HG03097 (cell line): ENCODE data around the gene CHIT1.

Source experiments
- ATAC-seq: cut with Tn5 transposase; IDR thresholded peaks from one replicate; pipeline ENCODE4 v1.9.1; 2021; ENCODE audit not compliant: unreplicated experiment, low FRiP score

The CHIT1 gene

DNA sequence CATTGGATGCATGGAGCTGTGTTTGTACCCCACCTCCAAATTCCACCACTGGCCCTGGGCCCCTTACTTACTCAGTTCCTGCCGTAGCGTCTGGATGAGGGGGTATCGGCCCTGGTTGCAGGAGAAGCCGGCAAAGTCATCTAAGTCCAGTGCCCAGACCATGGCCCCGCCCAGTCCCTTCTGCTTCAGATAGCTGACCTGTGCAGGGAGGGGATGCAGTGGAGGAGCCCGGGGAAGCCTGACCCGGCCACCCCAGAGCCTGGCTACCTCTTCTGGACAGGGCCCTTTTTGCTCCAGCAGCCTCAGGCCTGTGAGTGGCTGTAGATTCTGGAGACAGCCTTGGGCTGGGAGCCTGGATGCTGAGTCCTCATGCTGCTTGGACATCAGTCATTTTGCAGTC lies 11.8 kb downstream of the CHIT1 start:
- ATAC-seq: no peak

DNA sequence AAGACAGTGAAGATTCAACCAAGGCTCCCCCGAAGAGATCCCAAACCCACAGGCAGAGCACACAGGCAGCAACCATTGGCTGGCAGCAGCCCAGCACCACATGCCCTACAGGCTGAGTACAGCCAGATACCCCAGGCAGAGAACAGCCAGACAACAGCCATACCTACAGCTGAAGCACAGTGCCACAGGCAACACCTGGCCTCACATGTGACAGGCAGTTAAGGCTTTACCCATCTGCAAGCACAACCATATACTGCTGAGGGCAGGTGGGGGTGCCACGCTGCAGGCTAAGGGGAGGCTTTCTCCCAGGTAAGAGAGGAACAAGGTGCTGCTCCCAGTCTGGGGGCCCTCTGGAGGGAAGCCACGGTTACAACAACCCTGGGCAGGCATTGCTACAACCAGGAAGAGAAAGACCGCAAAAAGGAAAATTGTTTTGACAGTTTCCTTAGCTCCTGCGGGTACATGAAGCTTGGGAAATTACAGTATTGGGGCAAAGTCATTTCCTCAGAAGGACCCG lies 12.3 kb downstream of the CHIT1 start:
- no peak for ATAC-seq

DNA sequence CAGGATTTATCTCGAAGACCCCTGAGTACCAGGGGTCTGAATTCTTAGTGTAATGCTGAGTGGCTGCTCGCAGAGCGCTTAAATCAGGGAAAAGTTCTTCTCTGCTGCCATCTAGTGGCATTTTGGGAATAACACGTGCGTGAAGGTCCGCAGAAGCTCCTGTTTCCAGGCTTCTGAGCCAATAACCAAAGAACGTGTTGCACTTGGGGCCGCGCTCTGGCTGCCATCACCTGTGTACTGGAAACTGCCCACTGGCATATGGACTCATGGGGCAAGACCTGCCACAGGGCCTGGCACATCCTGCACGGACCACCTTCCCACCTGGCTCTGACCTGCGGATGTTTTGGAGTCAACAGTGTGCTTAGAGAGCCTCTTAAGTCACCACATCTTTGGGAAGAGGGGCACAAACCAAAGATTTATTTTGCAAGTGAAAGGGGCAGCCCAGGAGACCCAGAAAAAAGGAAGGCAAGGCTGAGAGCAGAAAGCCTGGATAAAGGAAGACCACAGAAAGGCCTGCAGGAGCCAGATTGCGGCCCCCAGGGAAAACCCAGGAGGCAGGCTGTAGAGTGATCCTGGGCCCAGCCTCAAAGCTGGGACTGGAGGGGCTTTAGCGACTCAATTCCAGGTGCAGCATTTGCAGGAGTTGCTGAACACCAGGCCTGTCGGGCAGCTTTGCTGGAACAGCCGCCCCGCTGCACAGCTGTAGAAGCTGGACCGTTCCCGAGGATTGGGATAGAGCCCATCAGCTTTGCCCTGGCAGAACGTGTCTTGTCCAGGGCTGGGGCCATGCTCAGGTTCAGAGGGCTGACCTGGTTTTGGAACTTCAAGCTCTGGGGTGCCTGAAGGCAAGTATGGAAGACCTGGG lies 13.0 kb downstream of the CHIT1 start:
- no peak for ATAC-seq

DNA sequence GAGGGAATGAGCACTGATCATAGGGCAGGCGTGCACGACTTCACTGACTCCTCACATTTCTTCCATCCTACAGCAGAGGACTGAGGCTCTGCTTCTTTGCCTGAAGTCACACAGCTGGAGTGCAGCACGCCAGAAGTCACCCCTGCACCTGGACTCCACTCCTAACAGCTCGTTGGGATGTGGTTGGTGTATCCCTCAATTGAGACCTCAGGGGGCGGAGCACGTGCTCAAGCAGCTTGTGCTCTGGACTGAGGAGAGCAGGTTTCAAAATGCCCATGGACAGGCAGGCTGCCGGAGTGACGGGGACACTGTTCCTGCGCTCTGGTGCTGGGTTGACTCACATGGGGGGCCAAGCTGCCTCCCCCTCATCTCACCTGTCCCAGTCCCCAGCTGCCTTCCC lies 13.9 kb downstream of the CHIT1 start:
- no peak for ATAC-seq

DNA sequence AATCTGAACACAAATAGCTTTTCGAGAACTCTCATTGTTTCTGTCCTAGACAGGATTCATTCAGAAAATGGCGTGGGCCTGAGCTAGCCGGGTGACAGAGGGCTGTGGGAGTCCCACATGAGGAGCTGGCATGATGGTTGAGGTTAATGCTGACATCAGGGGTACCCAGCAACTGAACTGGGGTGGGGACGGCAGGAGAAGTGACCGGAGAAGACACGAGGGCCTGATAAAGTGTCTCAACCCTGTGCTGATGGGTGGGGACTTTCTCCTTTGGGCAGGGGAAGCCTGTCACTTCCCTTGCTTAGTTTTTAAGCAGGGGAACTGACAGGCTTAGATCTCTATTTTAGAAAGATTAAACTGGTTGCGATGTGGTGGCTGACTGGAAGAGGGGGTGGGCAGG lies 14.6 kb downstream of the CHIT1 start:
- no peak for ATAC-seq

DNA sequence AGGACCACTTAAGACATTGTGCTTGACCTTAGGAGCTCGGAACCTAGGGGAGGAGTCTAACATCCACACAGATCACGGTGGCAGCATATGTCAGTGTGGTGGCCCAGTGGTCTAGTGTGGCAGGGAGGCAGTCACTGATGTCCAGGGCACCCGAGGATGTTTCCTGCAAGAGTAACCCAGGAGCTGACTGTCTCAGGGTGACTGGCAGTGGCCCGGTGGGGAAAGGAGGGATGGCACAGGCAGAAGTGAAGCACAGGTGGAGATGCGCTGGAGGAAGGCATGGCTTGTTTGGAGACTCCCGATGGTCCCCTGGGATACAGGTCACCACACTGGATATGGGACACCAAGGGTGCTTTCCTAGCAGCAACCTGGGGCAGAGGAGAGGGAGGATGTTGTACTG lies 16.3 kb downstream of the CHIT1 start:
- no peak for ATAC-seq

DNA sequence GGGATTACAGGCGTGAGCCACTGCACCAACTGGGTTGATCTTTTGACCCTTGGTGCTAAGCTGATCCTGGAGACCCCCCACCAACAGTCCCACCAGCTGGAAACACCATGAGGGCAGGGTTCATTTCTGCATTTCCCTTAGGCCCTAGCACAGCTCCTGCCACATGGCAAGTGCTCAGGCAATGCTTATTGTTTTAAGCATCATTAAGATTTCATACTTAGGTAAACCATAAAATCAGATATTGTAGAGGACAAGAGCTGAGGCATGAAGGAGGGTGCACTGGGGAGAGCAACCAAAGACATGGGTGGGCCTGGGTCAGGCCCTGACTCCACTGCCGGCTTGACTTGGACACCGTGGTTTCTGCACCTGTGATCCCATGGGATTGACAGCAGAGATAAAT lies 17.7 kb downstream of the CHIT1 start:
- ATAC-seq: no peak

DNA sequence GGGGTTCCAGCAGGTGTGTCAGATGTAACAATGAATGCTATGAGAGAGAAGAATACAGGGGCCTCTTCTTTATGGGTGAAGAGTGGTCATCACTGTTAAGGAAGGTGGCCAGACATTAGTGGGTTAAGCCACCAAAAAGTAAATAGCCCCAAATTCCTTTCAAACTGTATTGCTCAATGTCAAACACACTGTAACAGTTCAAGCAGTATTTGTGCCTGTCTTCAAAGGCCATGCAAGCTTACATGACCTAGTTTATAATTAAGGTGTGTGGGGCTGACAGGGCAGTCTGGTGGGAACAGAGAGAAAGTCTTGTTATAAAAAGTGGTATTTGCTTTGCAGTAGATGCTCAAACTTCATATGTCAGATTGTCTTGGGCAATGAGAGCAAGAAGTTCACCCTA lies 18.5 kb downstream of the CHIT1 start:
- no peak for ATAC-seq

DNA sequence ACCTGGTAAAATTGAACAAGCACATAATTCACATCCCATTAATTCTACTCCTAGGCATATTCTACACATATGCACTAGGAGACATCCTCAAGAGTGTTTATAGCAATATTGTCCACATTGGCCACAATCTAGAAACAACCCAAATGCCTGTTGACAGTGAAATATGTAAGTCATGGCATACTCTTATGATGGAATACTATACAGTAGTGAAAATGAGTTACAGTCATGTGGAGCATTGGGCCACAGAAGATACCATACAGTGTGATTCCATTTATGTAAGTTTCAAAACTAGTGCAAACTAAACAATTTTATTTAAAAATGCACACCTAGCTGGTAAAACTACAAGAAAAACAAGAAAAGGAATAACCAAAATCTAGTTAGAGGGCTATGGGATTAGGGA lies 19.1 kb downstream of the CHIT1 start:
- ATAC-seq: no peak

DNA sequence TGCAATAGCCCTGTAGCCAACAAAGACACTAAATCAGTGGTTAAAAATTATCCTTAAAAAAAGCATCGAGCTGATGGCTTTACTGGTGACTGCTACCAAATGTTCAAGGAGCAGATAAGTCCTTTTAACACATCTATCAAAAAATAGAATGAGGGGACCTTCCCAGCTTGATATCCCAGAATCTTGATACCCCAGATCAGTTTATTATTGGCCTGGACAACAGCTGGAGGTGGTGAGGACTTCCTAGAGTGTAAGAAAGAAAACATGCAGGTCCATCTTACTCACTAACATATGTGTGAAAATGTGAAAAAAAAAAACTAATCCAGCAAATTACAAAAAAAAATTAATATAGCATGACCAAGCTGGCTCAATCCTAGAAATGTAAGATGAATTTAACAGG lies 21.3 kb downstream of the CHIT1 start:
- no peak for ATAC-seq

DNA sequence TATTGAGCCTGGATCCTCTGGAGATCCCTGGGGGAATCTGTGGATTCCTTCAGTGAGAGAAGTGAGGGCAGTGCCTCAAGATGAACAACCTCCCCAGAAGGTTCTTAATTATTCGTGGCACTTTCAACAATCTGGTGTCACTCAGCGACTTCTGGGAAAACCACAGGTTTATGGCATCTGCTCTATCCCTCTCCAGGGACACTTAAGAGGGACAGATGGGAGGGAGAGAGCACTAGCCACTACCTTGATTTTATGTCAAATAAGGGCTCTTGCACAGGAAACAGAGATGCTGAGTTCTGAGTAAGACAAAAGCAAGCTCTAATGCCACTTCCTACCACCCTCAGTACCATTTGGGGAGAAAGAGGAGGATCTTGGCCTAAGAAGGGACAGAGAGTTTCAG lies 21.7 kb downstream of the CHIT1 start:
- ATAC-seq: no peak

DNA sequence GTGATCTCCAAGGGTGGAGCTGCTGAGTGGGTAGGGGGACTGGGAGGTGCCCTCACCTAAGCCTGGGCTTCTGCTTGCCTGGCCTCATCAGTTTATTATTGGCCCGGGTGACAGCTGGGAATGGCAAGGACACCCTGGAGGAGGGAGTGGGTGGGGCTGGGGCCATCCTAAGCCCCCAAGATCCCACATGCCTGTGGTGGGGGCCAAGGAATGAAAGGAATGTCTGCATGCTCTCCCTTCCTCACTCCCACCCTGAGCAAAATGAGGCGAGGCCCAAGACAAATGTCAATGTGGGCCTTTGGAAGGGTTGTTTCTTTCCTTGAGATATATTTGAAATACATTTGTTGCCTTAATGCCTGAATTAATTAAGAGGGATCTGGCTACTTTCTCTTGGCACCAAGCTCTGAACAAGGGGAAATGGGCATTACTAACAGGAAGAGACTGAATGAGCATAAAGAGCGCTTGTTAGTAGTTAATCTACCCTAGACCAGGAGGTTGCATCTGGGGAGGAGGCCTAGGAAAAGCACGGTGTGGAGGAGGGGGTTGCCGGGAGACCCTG lies 23.3 kb downstream of the CHIT1 start:
- no peak for ATAC-seq

DNA sequence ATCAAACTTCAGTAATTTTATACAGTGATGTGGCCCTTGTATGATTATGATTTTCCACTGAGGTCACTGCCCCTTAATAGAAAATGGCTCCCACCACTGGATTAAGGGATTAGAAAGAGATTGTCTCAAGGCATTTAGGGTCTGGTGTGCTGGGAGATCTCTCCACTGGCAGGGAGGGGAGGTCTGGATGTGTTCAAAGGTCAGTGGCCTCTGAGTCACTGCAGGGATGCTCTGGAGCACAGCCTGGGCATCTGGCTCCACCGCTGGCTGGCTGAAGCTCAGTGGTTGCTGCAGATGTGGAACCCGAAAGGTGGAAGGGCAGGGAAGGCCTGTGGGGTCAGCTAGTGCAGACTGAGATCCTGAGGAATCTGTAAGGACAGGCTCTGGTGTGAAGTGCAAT lies 24.7 kb downstream of the CHIT1 start:
- ATAC-seq: no peak

DNA sequence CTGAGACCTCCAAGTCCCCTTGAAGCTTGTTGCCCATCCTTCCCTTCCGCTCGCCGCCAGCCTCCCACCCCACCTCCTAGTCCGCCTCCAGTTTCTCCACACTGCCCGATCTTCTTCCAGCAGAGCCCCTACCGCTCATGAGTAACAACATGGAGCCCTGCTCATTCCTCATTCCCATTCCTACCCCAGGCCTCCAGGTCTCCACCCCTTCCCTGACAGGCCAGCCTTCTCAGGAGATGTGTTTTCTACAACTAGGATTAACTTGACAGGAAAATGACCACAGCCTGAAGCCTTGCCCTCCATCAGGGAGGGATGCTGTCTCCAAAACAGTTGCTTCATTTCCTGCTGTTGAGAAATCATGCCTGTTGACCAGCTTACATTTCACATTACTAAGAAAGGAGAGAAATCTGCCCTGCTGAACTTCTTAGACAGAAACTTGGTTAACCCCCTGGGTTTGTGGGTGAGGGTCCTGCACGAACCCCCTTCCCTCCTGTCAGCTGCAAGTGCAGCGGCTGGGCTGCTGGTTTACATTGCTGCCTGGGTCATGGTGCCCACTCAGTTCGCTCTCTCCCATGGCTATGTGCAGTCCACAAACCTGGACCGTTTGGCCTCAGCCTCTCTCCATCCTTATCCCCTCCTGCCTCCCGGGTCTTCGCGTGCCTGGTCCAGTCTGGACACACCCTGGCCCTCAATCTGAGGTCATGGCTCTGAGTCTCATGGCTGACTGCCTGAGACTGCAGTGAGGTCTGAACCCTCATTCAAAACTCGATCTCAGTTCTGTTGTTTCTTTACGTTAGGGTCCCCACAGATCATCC lies 26.8 kb downstream of the CHIT1 start:
- no peak for ATAC-seq

DNA sequence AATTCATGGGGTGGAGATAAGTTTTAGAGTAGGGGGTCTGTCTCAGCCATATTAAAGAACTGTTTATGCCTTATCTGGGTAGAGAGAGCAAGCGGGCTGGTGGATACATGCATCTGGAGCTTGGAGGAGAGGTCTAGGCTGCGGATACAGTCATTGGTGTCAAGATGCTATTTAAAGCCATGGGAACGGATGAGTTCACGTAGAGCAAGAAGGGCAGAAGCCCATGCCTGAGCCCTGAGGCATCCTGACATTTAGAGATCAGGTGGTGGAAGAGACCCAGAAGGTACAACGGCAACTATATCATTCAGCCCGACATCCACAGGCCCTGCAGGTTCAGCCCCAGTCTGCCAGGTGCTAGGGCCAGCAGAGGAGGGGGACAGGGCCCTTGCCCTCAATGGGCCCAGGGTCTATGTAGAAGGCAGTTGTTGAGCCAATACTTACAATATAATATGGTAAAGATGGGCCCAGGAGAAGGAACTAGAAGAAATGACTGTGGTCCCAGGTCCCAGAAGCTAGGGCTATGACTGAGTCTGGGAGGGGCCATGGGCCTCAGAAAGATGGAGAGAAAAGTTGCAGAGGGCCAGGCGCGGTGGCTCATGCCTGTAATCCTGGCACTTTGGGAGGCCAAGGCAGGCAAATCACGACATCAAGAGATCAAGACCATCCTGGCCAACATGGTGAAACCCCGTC lies 27.8 kb downstream of the CHIT1 start:
- no peak for ATAC-seq

DNA sequence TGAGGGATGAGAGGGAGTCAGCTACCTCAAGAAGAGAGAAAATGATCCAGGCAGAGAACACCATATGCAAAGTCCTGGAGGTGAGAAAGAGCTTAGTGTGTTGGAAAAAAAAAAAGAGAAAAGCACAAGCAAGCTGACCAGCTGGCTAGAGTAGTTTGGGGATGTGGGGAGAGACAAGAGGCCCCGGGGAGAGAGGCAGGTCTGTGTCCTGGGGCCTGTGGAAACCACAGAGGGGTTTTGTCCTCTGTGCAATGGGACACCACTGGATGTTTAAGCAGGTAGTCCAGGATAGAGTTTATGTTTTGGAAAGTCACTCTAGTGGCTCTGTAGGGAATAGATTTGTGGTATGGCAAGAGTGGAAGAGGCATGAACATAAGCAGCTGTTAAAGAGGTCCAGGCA lies 28.6 kb downstream of the CHIT1 start:
- ATAC-seq: no peak

DNA sequence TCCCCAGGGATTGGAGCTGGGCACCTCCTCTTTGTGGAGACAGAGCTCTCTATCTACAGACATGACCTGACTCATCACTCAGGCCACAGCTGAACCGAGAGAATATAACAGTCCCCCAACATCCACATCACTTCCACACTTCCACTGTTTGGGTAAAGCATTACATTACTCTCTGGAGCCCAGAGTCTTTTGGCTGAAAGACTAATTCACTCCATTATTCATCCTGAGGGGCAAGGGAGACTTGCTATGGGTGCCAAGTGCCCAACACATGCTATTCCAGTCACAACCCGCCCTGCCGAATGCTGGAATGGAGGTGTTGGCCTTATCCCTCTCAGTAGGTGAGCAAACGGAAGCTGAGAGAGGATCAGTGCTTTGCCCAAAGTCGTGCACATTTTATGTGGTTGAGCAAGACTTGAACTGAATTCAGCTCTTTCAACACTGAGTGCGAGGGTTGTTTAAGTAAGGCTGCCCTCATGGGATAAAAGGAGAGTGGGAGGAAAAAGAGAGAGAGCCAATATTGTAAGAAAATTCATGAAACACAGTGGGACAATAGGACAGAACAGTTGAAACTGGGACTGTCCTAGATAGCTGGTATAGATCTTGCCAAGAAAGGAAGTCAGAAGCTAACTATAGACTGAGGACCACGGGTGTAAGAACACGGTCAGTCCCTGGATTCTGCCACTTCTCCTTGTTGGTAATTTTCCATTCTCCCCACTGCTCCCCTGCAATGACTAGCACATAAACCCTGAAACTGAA lies 29.5 kb downstream of the CHIT1 start:
- ATAC-seq: no peak

DNA sequence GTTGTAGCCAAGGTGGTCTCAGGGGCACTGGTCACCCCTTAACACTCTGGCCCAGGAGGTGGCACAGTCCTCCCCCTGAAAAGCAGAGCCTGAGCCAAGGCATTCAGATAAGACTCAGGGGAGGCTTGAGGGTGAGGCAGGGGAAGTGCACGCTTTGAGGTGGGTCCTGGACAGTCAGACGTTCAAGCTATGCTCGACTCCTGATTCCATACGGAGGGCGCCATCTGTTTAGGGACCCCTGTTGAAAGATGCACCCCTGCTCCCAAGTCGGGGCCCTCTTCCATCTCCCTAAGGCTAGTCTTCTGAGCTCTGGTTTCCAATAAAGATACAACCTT lies 30.0 kb downstream of the CHIT1 start:
- no peak for ATAC-seq

DNA sequence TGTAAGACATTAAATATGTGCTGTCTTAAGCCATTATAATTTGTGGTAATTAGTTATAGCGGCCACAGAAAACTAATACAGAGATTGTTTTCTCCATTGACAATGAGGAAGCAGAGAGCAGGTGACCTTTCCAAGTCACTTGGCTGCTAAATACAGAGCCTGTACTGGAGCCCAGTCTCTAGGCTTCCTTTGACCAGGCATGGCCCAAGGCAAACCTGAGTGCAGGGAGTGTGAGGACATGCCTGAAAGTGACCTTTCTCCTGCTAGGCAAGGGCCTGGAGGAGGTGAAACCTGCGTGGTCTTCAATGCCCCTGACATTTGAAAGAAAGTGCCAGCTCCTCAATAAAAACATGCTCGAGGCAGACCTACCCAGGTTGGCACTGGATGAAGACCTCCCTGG lies 30.5 kb downstream of the CHIT1 start:
- no peak for ATAC-seq

DNA sequence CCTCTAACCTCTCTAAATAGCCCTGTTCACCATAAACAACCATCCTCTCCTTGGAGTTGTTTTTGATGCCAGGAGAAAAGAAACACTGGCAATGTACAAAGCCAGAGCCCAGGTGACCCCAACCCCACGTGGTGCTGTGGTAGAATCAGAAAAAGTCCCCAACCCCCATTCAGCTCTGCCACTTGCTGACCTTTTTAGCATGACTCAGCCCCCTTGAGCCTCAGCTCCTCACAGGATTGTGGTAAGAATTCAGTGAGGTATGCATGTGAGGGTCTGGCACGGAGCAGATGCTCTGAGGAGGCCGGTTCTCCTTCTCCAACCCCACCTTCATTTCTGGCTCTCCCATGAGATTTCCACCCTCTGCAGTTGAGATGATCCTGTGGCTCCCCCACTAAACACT lies 31.8 kb downstream of the CHIT1 start:
- no peak for ATAC-seq
